22Rv1 (cell line): ENCODE measurements around the gene GPC5.
"Not testable (repeated sequence)": the region's sequence is repeated elsewhere in the genome, so short reads cannot be mapped to it uniquely, and the experiment has no call there.

ENCODE experiments used
- H3K27ac ChIP-seq: fragments of 450-650 bp; 2 replicates; pipeline ENCODE4 v1.5.1; 2017
- ZFX ChIP-seq: fragments of 450-650 bp; IDR thresholded peaks from 2 replicates; pipeline ENCODE4 v1.6.1; 2017; ENCODE audit warnings: antibody characterized with exemption, borderline replicate concordance
- TF ChIP-seq, protein P1 (sequence below): fragments of 450-650 bp; IDR thresholded peaks from 2 replicates; pipeline ENCODE4 v1.5.1; 2017; ENCODE audit warnings: mild to moderate bottlenecking

Gene GPC5

DNA sequence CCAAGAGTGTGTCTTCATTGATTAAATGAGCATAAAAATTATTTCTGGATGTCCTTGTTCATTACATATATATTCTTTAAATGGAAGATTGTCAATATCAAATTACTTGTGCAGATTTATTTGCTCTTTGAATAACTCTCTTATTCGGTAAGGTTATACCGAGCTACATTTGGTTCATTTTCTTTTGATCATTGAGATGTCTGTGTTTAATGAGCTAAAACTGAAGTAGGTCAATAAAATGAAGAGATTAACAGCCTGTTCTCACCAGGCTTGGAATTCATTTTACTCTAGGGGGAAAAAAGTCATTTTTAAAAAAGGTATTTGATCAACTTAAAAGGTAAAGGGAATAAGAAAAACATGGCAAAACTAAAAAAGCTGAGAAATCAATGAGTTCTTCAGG, 10.6 kb downstream of the GPC5 start:
- no peak overlapping the region for H3K27ac ChIP-seq
- TF ChIP-seq, protein P1, sequence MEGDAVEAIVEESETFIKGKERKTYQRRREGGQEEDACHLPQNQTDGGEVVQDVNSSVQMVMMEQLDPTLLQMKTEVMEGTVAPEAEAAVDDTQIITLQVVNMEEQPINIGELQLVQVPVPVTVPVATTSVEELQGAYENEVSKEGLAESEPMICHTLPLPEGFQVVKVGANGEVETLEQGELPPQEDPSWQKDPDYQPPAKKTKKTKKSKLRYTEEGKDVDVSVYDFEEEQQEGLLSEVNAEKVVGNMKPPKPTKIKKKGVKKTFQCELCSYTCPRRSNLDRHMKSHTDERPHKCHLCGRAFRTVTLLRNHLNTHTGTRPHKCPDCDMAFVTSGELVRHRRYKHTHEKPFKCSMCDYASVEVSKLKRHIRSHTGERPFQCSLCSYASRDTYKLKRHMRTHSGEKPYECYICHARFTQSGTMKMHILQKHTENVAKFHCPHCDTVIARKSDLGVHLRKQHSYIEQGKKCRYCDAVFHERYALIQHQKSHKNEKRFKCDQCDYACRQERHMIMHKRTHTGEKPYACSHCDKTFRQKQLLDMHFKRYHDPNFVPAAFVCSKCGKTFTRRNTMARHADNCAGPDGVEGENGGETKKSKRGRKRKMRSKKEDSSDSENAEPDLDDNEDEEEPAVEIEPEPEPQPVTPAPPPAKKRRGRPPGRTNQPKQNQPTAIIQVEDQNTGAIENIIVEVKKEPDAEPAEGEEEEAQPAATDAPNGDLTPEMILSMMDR = no peak
- no peak for TF ChIP-seq ZFX

DNA sequence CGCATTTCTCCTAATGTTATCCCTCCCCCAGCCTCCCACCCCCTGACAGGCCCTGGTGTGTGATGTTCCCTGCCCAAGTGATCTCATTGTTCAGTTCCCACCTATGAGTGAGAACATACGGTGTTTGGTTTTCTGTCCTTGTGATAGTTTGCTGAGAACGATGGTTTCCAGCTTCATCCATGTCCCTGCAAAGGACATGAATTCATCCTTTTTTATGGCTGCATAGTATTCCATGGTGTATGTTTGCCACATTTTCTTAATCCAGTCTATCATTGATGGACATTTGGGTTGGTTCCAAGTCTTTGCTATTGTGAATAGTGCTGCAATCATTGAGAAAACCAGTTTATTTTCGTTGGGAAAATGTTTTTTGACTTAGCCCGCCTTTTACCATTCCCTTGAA, 18.2 kb downstream of the GPC5 start:
- H3K27ac ChIP-seq = not testable (repeated sequence)

GRCh38 chr13:91417660-91418325, 19.4 kb downstream of the GPC5 start:
- TF ChIP-seq ZFX = no peak
- TF ChIP-seq, protein P1 = no peak
- no peak overlapping the region for H3K27ac ChIP-seq

GRCh38 chr13:91426913-91427312, 28.5 kb downstream of the GPC5 start:
- H3K27ac ChIP-seq = no peak overlapping the region
- TF ChIP-seq, protein P1 = no peak
- no peak for TF ChIP-seq ZFX

DNA sequence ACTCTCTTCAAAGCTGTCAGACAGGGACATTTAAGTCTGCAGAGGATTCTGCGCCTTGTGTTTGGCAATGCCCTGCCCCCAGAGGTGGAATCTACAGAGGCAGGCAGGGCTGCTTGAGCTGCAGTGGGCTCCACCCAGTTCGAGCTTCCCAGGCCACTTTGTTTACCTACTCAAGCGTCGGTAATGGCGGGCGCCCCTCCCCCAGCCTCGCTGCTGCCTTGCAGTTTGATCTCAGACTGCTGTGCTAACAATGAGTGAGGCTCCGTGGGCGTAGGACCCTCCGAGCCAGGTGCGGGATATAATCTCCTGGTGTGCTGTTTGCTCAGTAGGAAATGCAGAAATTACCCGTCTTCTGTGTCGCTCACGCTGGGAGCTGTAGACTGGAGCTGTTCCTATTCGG, 40.3 kb downstream of the GPC5 start:
- H3K27ac ChIP-seq = not testable (repeated sequence)

DNA sequence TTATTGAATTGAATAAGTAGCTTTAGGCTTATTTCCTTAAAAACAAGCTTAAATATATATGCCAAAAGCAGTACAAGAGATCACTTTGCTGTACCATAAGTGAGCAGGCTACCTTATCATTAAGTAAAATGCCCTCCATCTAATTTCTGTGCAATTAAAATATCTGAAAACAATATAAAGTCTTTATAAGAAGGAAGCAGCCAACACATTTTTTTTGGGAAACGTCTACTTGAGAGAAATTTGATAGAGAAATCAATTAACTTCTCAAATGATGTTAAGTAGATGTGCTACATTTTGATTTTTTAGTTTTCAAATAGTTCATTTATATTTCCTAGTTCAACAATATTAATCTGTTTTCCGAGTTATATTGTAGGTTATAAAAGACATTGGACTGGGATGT, 52.5 kb downstream of the GPC5 start:
- no peak for TF ChIP-seq ZFX
- TF ChIP-seq, protein P1 = no peak
- H3K27ac ChIP-seq = no peak overlapping the region

DNA sequence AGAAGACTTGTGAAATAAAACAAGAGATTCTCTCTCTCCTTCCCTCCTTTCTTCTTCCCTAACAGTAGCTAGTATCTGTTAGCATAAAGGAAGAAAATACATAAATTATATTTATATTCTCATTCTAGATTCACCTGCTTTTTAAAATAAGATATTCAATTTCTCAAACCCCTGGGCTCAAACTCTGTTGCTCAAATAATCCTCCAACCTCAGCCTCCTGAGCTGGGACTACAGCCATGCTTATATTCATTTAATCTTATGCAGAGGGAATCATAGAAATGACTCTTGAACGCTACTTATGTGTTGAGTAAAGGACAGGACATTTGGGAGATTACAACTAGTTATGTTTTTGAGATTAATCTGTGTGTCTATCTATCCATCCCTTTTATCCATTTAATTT, 56.2 kb downstream of the GPC5 start:
- TF ChIP-seq, protein P1 = no peak
- no peak for TF ChIP-seq ZFX

DNA sequence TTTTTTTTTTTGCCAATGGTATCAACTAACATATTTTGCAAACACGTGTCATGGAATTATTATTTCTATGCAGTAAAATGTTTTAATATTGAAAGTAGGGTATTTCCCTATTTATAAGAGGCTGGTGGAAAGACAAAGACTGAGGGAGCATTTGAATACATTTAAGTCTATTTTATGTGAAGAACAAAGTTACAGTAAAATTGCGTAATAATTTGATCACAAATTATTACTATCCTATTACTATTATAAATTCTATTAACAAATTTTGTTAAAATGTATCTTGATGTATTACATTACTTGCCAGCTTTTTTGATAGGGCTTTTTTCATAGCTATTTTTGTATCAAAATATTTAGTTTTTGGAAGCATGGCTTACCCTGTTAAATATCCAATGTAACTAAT, 58.4 kb downstream of the GPC5 start:
- no peak overlapping the region for H3K27ac ChIP-seq
- TF ChIP-seq ZFX = no peak
- TF ChIP-seq, protein P1 = no peak

More for the DNA sequence above, 56.2 kb downstream of the GPC5 start:
- no peak overlapping the region for H3K27ac ChIP-seq
